ENCODE measurements around the gene NPEPL1.

The NPEPL1 gene

GRCh38 chr20:58654337-58654736, 38.3 kb upstream of the NPEPL1 start:
- DNase-seq (ENCODE audit: insufficient read length, low spot score) (no peak), FAIRE-seq (no peak)
- TF ChIP-seq, protein P1, sequence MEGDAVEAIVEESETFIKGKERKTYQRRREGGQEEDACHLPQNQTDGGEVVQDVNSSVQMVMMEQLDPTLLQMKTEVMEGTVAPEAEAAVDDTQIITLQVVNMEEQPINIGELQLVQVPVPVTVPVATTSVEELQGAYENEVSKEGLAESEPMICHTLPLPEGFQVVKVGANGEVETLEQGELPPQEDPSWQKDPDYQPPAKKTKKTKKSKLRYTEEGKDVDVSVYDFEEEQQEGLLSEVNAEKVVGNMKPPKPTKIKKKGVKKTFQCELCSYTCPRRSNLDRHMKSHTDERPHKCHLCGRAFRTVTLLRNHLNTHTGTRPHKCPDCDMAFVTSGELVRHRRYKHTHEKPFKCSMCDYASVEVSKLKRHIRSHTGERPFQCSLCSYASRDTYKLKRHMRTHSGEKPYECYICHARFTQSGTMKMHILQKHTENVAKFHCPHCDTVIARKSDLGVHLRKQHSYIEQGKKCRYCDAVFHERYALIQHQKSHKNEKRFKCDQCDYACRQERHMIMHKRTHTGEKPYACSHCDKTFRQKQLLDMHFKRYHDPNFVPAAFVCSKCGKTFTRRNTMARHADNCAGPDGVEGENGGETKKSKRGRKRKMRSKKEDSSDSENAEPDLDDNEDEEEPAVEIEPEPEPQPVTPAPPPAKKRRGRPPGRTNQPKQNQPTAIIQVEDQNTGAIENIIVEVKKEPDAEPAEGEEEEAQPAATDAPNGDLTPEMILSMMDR (IDR thresholded peaks at IDR 0.05; ENCODE audit: insufficient read depth, missing control alignments), result no peak

GRCh38 chr20:58655328-58656107, 37.1 kb upstream of the NPEPL1 start:
- TF ChIP-seq, protein P1 (IDR thresholded peaks at IDR 0.05; ENCODE audit: insufficient read depth, missing control alignments), result no peak
- no peak for DNase-seq (ENCODE audit: insufficient read length, low spot score)
- FAIRE-seq, result no peak

- DNase-seq (ENCODE audit: insufficient read length, low spot score) (no peak), FAIRE-seq (no peak)
- TF ChIP-seq, protein P1 (IDR thresholded peaks at IDR 0.05; ENCODE audit: insufficient read depth, missing control alignments), result no peak
Observed at GRCh38 chr20:58656831-58657230, 35.8 kb upstream of the NPEPL1 start.

GRCh38 chr20:58657262-58657661, 35.3 kb upstream of the NPEPL1 start:
- TF ChIP-seq, protein P1 (IDR thresholded peaks at IDR 0.05; ENCODE audit: insufficient read depth, missing control alignments), result no peak
- DNase-seq (ENCODE audit: insufficient read length, low spot score), result no peak
- FAIRE-seq, result no peak

DNA sequence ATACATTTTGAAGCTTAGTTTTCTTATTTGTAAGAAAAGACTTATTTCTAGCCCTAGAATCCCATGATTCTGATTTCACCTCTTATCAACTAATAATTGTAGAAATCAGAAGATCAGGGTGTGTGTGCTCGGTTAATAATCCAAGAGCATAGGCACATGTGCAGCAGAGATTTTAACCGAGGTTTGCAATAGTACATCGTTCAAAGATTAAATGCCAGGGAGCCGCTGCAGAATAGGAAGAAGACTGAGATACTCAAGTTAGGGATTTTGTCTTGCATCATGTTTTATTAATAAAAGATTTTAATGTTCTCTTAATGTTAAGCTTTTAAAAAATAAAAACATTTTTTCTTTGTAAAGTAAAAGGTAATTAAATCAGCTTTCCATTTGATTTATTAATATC, 34.6 kb upstream of the NPEPL1 start:
- no peak for DNase-seq (ENCODE audit: insufficient read length, low spot score)
- no peak for FAIRE-seq
- TF ChIP-seq, protein P1 (IDR thresholded peaks at IDR 0.05; ENCODE audit: insufficient read depth, missing control alignments), result no peak

DNA sequence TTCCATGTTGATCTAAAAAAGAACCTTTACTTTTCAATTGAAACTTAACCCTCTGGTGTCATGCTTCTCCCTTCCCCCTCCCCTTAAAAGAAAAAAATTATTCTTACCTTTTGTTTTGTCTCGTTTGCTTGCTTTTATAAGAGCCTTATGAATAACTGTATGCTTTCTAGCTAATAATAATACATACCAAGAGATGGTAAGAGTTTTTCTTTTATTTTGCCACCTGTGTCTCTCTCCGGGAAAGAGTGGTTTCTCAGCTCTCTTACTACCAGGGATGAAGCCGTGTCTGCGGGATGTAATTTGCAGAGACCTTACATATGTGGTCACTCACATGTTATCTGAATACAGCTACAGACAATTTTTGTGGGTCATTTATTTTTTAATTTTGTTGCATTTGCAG, 33.8 kb upstream of the NPEPL1 start:
- no peak for FAIRE-seq
- DNase-seq (ENCODE audit: insufficient read length, low spot score), result no peak
- TF ChIP-seq, protein P1 (IDR thresholded peaks at IDR 0.05; ENCODE audit: insufficient read depth, missing control alignments), result no peak

DNA sequence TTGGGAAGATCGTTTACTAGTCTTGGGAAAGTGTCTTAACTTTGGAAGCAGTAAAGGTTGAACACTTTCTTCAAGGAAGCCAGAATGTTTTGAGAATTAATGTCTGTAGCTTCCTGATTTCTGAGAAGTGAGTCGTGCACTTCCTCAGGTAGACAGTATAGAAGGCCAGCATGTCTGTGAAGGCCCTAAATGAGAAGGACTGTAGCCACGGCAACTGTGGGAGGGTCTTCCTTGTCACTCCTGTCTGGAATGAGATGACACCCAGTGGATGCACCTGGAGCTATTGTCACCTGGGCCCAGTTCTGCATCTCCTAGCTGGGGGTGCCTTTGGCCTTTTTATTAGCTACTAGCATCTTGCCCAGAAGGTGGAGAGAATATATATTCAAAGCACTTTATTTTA, 32.8 kb upstream of the NPEPL1 start:
- no peak for FAIRE-seq
- DNase-seq (ENCODE audit: insufficient read length, low spot score), result no peak
- TF ChIP-seq, protein P1 (IDR thresholded peaks at IDR 0.05; ENCODE audit: insufficient read depth, missing control alignments), result no peak

Measured in D721Med (cell line).